Smooth muscle cell (in vitro differentiated cells): ENCODE data around the gene NPHP4. TPM values are rescaled to one million over a fixed set of nuclear protein-coding genes. Genes with fewer than 3 reads are reported as not detected.

Experiments
- DNase-seq: peaks from one replicate; lab custom pipeline; 2025; ENCODE audit not compliant: unreplicated experiment; lab: John Stamatoyannopoulos, UW
- H2AFZ ChIP-seq: fragments of 200-600 bp; sonication (generic); 2 replicates; pipeline ENCODE4 v1.6.0; 2016; ENCODE audit warnings: antibody characterized with exemption, low read depth, mild to moderate bottlenecking
- H3F3A ChIP-seq: fragments of 200-600 bp; sonication (generic); 2 replicates; pipeline ENCODE4 v1.6.0; 2017; ENCODE audit warnings: antibody characterized with exemption, low read depth
- H3K27ac ChIP-seq: fragments of 200-600 bp; sonication (generic); 2 replicates; pipeline ENCODE4 v1.5.1; 2016; ENCODE audit warnings: low read depth, mild to moderate bottlenecking
- H3K27me3 ChIP-seq: fragments of 200-600 bp; sonication (generic); 2 replicates; pipeline ENCODE4 v1.6.1; 2016; ENCODE audit warnings: low read depth, mild to moderate bottlenecking
- H3K36me3 ChIP-seq: fragments of 200-600 bp; sonication (generic); 2 replicates; pipeline ENCODE4 v1.5.1; 2016; ENCODE audit warnings: low read depth
- H3K4me1 ChIP-seq: fragments of 200-600 bp; sonication (generic); 2 replicates; pipeline ENCODE4 v1.5.1; 2016; ENCODE audit warnings: low read depth
- H3K4me2 ChIP-seq: fragments of 200-600 bp; sonication (generic); 2 replicates; pipeline ENCODE4 v1.6.0; 2016; ENCODE audit warnings: mild to moderate bottlenecking
- H3K4me3 ChIP-seq: fragments of 200-600 bp; sonication (generic); 2 replicates; pipeline ENCODE4 v1.5.1; 2016; ENCODE audit warnings: mild to moderate bottlenecking
- H3K79me2 ChIP-seq: fragments of 200-600 bp; sonication (generic); 2 replicates; pipeline ENCODE4 v1.6.0; 2016; ENCODE audit warnings: low read depth, mild to moderate bottlenecking
- H3K9ac ChIP-seq: fragments of 200-600 bp; sonication (generic); 2 replicates; pipeline ENCODE4 v1.6.0; 2016; ENCODE audit warnings: low read depth
- H3K9me3 ChIP-seq: fragments of 200-600 bp; sonication (generic); replicated peaks from 2 replicates; pipeline ENCODE4 v1.5.1; 2016; ENCODE audit warnings: low read depth
- H4K20me1 ChIP-seq: fragments of 200-600 bp; sonication (generic); 2 replicates; pipeline ENCODE4 v1.6.0; 2016; ENCODE audit warnings: low read depth
- CTCF ChIP-seq: fragments of 200-600 bp; sonication (generic); IDR thresholded peaks from 2 replicates; pipeline ENCODE4 v1.5.1; 2017; ENCODE audit warnings: borderline replicate concordance, mild to moderate bottlenecking, antibody characterized with exemption; ENCODE audit not compliant: insufficient read depth, poor library complexity, severe bottlenecking
- WGBS: methylation state at CpG from one replicate; pipeline ENCODE4 v1.1.7; 2016; ENCODE audit warnings: low lambda C conversion rate; 5-methylcytosine and 5-hydroxymethylcytosine counted together
- polyA plus RNA-seq: library from polyadenylated mRNA; unstranded; fragments of >200 nt; fragmentation: Nextera tagmentation; extraction: Ambion mirVana; gene quantifications from 2 replicates; pipeline ENCODE4 v1.2.1, GENCODE V29; 2016
- total RNA-seq: library from RNA; depleted of rRNA; stranded (reverse); fragments of >200 nt; gene quantifications from 2 replicates; pipeline ENCODE4 v1.2.3, GENCODE V29; 2014

The NPHP4 gene
- total and polyA plus RNA-seq, 2 experiments from 2014 or later = 5.4 to 8.4 TPM

GRCh38 chr1:5949085-5949760 lies 43.0 kb downstream of the NPHP4 start:
- no peaks in the 10 kb centered on the region for H3K4me1 ChIP-seq
- H3K27me3 ChIP-seq = no peaks in the 10 kb centered on the region

DNA sequence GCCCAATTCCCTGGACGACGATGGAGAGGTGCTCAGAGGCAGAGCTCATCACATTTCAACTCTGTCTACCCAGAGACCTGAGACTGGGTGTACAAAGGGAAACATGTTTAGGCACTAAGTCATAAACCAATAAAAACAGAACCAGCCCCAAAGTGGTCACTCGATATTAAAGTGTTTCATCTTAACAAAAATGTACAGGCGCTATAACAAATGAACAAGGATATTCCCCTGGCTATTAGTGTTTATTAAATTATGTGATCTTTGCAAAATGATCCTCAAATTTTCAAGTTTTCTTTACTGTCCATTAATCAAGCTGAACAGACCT lies 43.6 kb downstream of the NPHP4 start:
- TF ChIP-seq CTCF = no peak
- Histone ChIP-seq H4K20me1 (no peaks in the 10 kb centered on the region), H3K4me3 (no peak overlapping the region), H3K4me2 (no peak overlapping the region), H3K79me2 (no peaks in the 10 kb centered on the region), H2AFZ (no peak overlapping the region), H3K27ac (no peak overlapping the region), H3K4me1 (no peaks in the 10 kb centered on the region), H3K9ac (no peak overlapping the region), H3K9me3 (no peaks in the 10 kb centered on the region), H3K27me3 (no peaks in the 10 kb centered on the region), H3K36me3 (no peaks in the 10 kb centered on the region), H3F3A (no peaks in the 10 kb centered on the region)
- DNase-seq = no peak
- WGBS = 86% methylated on average over 4 of the region's 4 CpGs

More at GRCh38 chr1:5949085-5949760, 43.0 kb downstream of the NPHP4 start:
- H3F3A ChIP-seq = no peaks in the 10 kb centered on the region
- no peak overlapping the region for H2AFZ ChIP-seq
- H3K27ac ChIP-seq = no peak overlapping the region
- no peaks in the 10 kb centered on the region for H3K9me3 ChIP-seq
- no peak overlapping the region for H3K9ac ChIP-seq
- H3K4me2 ChIP-seq = no peak overlapping the region
- no peaks in the 10 kb centered on the region for H3K36me3 ChIP-seq
- no peak for DNase-seq
- H4K20me1 ChIP-seq = no peaks in the 10 kb centered on the region
- WGBS = 81% methylated on average over 13 of the region's 13 CpGs
- TF ChIP-seq CTCF = peak; percentile 3
- H3K79me2 ChIP-seq = no peaks in the 10 kb centered on the region
- no peak overlapping the region for H3K4me3 ChIP-seq

- Histone ChIP-seq H3K9me3 (no peaks in the 10 kb centered on the region), H3F3A (no peaks in the 10 kb centered on the region), H3K4me2 (no peak overlapping the region), H3K4me3 (no peak overlapping the region), H3K27me3 (no peaks in the 10 kb centered on the region), H3K36me3 (no peaks in the 10 kb centered on the region), H2AFZ (no peak overlapping the region), H4K20me1 (no peaks in the 10 kb centered on the region), H3K4me1 (no peaks in the 10 kb centered on the region), H3K79me2 (no peaks in the 10 kb centered on the region), H3K9ac (no peak overlapping the region), H3K27ac (no peak overlapping the region)
- WGBS = 90% methylated on average over 20 of the region's 20 CpGs
- no peak for DNase-seq
- TF ChIP-seq CTCF = no peak
Measured at GRCh38 chr1:5947978-5948680, 44.1 kb downstream of the NPHP4 start.
